GM23338 (cell line): ENCODE data around the gene WDR33.

Experiments used
- CREB1 ChIP-seq: fragments of 250-450 bp; sonication (Bioruptor Pico); IDR thresholded peaks from 2 replicates; pipeline ENCODE4 v1.5.0; 2020; ENCODE audit warnings: low read depth, mild to moderate bottlenecking, moderate library complexity
- CTCF ChIP-seq, 2 experiments: fragments of 200-600 bp in 1 of 2; sonication (generic) in 1 of 2; conservative IDR thresholded peaks; 2 replicates each; pipeline versions ENCODE4 v1.5.1 to v1.6.1; 2016 to 2017; ENCODE audit warnings: antibody characterized with exemption in 2 of 2, low read depth in 2 of 2, mild to moderate bottlenecking in 2 of 2, moderate library complexity in 1 of 2
- EZH2 ChIP-seq: fragments of 200-600 bp; sonication (generic); IDR thresholded peaks from one replicate; pipeline ENCODE4 v1.8.0; 2017; ENCODE audit warnings: antibody characterized with exemption, mild to moderate bottlenecking, low read depth; ENCODE audit not compliant: unreplicated experiment
- EZH2phosphoT487 ChIP-seq: fragments of 200-600 bp; sonication (generic); IDR thresholded peaks from one replicate; pipeline ENCODE4 v1.8.1; 2018; ENCODE audit warnings: antibody characterized with exemption; ENCODE audit not compliant: unreplicated experiment
- JUNB ChIP-seq: IDR thresholded peaks from one replicate; pipeline ENCODE4 v1.6.1; 2016; ENCODE audit warnings: antibody characterized with exemption; ENCODE audit not compliant: unreplicated experiment
- POLR2AphosphoS5 ChIP-seq: IDR thresholded peaks from 2 replicates; pipeline ENCODE4 v1.6.1; 2016; ENCODE audit warnings: antibody characterized with exemption, low read depth
- REST ChIP-seq: IDR thresholded peaks from one replicate; pipeline ENCODE4 v1.6.1; 2018; ENCODE audit warnings: antibody characterized with exemption; ENCODE audit not compliant: unreplicated experiment

- TF ChIP-seq CTCF (conservative IDR thresholded peaks at IDR 0.05; ENCODE audit: low read depth in 2 of 2) (no peak), EZH2 (no peak), CREB1 (no peak), POLR2AphosphoS5 (no peak), EZH2phosphoT487 (no peak), JUNB (no peak), REST (no peak)
Observed at GRCh38 chr2:127778447-127778846, 32.5 kb downstream of the WDR33 start.
